Kidney (tissue), 14 donors: ENCODE measurements around the gene CD48. TPM values are rescaled to one million over a fixed set of nuclear protein-coding genes. Genes with fewer than 3 reads are reported as not detected.

Experiments used
- DNase-seq, 5 donors: peaks; one replicate each; pipeline ENCODE4 v3.0.0-alpha.2; 2013 to 2020
- FAIRE-seq: peaks from 2 replicates; lab custom pipeline; 2012; peaks lifted over from hg19 to GRCh38; lab: Jason Lieb, UNC
- H3K27ac ChIP-seq, 2 donors: one replicate each; pipeline ENCODE4 v1.7.0; 2013; ENCODE audit warnings: low read depth in 2 of 2, low read length in 2 of 2, inconsistent platforms in 1 of 2
- H3K27me3 ChIP-seq: one replicate; pipeline ENCODE4 v1.7.1; 2013; ENCODE audit warnings: low read length, inconsistent platforms; ENCODE audit not compliant: control insufficient read depth, insufficient read depth
- H3K36me3 ChIP-seq, 3 donors: one replicate each; pipeline versions ENCODE4 v1.7.0 to v1.7.1; 2013; ENCODE audit warnings: low read length in 3 of 3, control low read depth in 1 of 3, inconsistent platforms in 1 of 3; ENCODE audit not compliant: insufficient read depth in 3 of 3, control insufficient read depth in 2 of 3
- H3K4me1 ChIP-seq, 3 donors: one replicate each; pipeline versions ENCODE4 v1.7.0 to v1.7.1; 2013; ENCODE audit warnings: low read length in 3 of 3, inconsistent platforms in 1 of 3, low read depth in 1 of 3; ENCODE audit not compliant: control insufficient read depth in 2 of 3, insufficient read depth in 2 of 3
- H3K4me3 ChIP-seq, 3 donors: one replicate each; pipeline versions ENCODE4 v1.7.0 to v1.8.1; 2013; ENCODE audit warnings: low read length in 3 of 3, control low read depth in 1 of 3, inconsistent platforms in 1 of 3
- H3K9ac ChIP-seq, 3 donors: one replicate each; pipeline versions ENCODE4 v1.7.0 to v1.7.1; 2013; ENCODE audit warnings: low read length in 3 of 3, control low read depth in 1 of 3, inconsistent platforms in 1 of 3
- H3K9me3 ChIP-seq, 3 donors: one replicate each; pipeline versions ENCODE4 v1.7.0 to v1.7.1; 2013; ENCODE audit warnings: low read length in 3 of 3, control low read depth in 1 of 3, inconsistent platforms in 1 of 3; ENCODE audit not compliant: control insufficient read depth in 2 of 3, insufficient read depth in 1 of 3
- intact Hi-C: fragments of 100-400 bp; cut with DNase I; formaldehyde crosslinking; loops from one replicate; pipeline ENCODE4 v1.11.1; 2022
- polyA plus RNA-seq: library from polyadenylated mRNA; stranded (reverse); fragments of 350-450 nt; fragmentation: Illumina TruSeq; extraction: RNeasy Lipid Tissue Mini Kit (QIAGEN cat#74804); gene quantifications from one replicate; pipeline ENCODE4 v1.2.3, GENCODE V29; 2014; ENCODE audit warnings: low read depth, low replicate concordance; ENCODE audit not compliant: insufficient read depth
- total RNA-seq: library from RNA; stranded (reverse); fragmentation: NEBNext Ultra II Directional; extraction: Animal tissue kit (Norgen Biotek cat#: 25700); gene quantifications from one replicate; pipeline ENCODE4 v1.2.1, GENCODE V29; 2021
- TF ChIP-seq, protein P1 (sequence below): IDR thresholded peaks from 3 replicates; pipeline ENCODE4 v1.5.1; 2012; ENCODE audit warnings: mild to moderate bottlenecking, moderate library complexity, borderline replicate concordance; ENCODE audit not compliant: insufficient read depth; ENCODE audit errors: extremely low read depth
- donor health status: control.
- donor health status: control.
- donor health status: control.
- donor health status: control.
- donor health status: control.
- donor health status: DM: yes; HTN: yes; CAD: no.
- donor health status: Normal renal cell carcinoma (clear cell type).

The CD48 gene
- total and polyA plus RNA-seq, 2 donors from 2014 or later: 3.2 to 20.5 TPM

DNA sequence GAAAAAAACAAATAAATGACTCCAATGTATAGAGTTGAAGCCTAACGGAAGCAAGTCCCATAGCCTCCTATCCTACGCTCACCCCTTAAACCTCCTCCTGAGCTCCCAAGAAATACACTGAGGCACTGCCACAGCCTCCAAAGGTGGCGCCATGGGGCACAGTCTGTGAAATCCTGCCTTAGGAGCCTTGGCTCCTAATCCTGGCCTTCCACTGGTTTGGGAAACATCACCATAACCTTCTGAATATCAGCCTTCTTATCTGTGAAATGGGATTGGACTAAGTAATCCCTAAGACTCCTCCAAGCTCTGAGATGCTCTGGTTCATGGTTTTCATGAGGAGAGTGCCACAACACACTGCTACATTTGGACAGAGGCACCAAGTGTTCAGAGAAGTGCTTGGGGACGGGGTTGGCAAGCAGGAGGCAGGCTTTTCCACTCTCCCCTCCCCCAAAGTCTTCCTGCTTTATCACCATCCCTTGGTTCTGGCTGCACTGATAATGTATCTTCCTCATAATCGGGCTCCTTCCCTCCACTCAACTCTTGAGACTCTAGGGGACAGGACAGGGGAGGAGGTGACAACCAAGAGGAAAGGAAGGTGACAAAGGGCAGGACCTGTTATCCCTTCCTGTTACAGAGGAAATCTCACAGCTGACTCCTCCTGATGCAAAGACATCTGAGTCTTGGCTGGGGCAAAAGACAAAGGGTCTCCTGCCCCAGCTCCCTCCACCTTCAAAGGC lies 30.2 kb upstream of the CD48 start:
- Histone ChIP-seq H3K27me3 (no peaks in the 10 kb centered on the region), H3K27ac (no peak overlapping the region), H3K36me3 (no peaks in the 10 kb centered on the region), H3K4me3 (no peak overlapping the region), H3K9me3 (peaks cover 0 to 7% (median 0%) of the 10 kb centered on the region in 3 donors), H3K4me1 (no peaks in the 10 kb centered on the region), H3K9ac (no peak overlapping the region)
- DNase-seq (no peak), FAIRE-seq (no peak)
- intact Hi-C loops: no loop called here
- TF ChIP-seq, protein P1, sequence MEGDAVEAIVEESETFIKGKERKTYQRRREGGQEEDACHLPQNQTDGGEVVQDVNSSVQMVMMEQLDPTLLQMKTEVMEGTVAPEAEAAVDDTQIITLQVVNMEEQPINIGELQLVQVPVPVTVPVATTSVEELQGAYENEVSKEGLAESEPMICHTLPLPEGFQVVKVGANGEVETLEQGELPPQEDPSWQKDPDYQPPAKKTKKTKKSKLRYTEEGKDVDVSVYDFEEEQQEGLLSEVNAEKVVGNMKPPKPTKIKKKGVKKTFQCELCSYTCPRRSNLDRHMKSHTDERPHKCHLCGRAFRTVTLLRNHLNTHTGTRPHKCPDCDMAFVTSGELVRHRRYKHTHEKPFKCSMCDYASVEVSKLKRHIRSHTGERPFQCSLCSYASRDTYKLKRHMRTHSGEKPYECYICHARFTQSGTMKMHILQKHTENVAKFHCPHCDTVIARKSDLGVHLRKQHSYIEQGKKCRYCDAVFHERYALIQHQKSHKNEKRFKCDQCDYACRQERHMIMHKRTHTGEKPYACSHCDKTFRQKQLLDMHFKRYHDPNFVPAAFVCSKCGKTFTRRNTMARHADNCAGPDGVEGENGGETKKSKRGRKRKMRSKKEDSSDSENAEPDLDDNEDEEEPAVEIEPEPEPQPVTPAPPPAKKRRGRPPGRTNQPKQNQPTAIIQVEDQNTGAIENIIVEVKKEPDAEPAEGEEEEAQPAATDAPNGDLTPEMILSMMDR: no peak

DNA sequence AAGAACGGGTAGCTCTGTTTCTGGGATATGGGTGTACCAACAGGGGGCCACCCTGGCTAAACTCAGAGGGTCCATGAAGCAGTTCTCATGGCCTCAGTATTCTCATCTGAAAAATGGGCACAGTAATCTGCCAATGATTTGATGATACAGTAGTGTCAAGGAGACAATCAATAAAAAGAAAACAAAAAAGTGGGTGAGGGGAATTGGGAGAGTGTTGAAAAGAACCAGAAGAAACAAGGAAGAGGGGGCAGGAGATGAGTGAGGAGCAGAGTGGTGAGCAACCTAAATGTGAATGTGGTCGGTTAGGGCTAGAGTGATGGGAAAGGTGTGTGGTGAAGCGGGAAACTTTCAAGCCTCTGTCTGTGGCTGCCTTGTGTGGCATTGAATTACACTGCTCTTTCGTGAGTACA lies 29.5 kb upstream of the CD48 start:
- Histone ChIP-seq H3K27ac (no peak overlapping the region), H3K4me3 (no peak overlapping the region), H3K9ac (no peak overlapping the region), H3K9me3 (peaks cover 0 to 7% (median 0%) of the 10 kb centered on the region in 3 donors), H3K27me3 (no peaks in the 10 kb centered on the region), H3K36me3 (no peaks in the 10 kb centered on the region), H3K4me1 (no peaks in the 10 kb centered on the region)
- intact Hi-C loops: no loop called here
- TF ChIP-seq, protein P1: no peak
- no peak for FAIRE-seq
- no peak for DNase-seq

DNA sequence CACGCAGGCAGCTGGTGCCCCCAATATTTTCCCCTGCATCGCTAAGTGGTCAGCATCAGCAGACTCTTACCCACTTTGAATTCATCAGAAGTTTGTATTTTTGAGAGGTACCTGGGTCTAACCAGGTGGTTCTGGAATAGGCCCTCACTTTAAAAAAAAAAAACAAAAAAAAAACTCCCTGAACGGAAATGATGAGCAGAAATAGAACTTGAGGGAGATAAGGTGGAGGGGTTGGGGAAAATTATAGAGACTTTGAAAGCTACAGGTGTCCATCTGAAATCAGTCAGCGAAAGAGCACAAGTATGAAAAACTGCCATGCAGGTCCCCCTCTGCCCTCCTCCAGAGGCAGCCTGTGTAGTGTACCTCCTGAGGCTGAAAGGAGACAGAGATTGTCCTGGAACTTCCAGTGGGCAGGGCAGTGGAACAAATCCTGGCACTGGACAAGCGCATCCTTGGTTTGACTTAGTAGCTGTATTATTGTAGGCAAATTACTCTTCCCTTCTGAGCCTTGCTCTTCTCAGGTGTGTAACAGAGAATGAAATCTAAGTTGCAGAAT lies 28.6 kb upstream of the CD48 start:
- FAIRE-seq (no peak), DNase-seq (no peak)
- intact Hi-C loops: no loop called here
- peaks cover 0 to 7% (median 0%) of the 10 kb centered on the region in 3 donors for H3K9me3 ChIP-seq
- no peaks in the 10 kb centered on the region for H3K27me3 ChIP-seq
- no peak overlapping the region for H3K9ac ChIP-seq
- H3K36me3 ChIP-seq: no peaks in the 10 kb centered on the region
- H3K4me1 ChIP-seq: no peaks in the 10 kb centered on the region
- H3K4me3 ChIP-seq: no peak overlapping the region
- no peak overlapping the region for H3K27ac ChIP-seq
- TF ChIP-seq, protein P1: no peak
